Cardiac muscle cell (in vitro differentiated cells and primary cell): ENCODE measurements around the gene TSPAN4. TPM values are rescaled to one million over a fixed set of nuclear protein-coding genes. Genes with fewer than 3 reads are reported as not detected.

Source experiments
- DNase-seq, 2 donors: peaks; one replicate each; pipeline versions ENCODE4 v3.0.0 to v3.0.0-alpha.2; 2010 to 2017; ENCODE audit warnings: low read depth in 1 of 2, low spot score in 1 of 2
- H3K27ac ChIP-seq: fragments of 200-600 bp; sonication (generic); 2 replicates; pipeline ENCODE4 v1.5.1; 2016
- H3K27me3 ChIP-seq: fragments of 200-600 bp; sonication (generic); 2 replicates; pipeline ENCODE4 v1.6.0; 2016; ENCODE audit warnings: control low read depth
- H3K36me3 ChIP-seq: fragments of 200-600 bp; sonication (generic); 2 replicates; pipeline ENCODE4 v1.5.1; 2016; ENCODE audit warnings: control low read depth
- H3K4me1 ChIP-seq: fragments of 200-600 bp; sonication (generic); 2 replicates; pipeline ENCODE4 v1.8.1; 2017; ENCODE audit warnings: low read depth, mild to moderate bottlenecking, mixed run types
- H3K4me3 ChIP-seq: fragments of 200-600 bp; sonication (generic); 2 replicates; pipeline ENCODE4 v1.5.1; 2016; ENCODE audit warnings: mild to moderate bottlenecking
- H3K9me3 ChIP-seq: fragments of 200-600 bp; sonication (generic); 2 replicates; pipeline ENCODE4 v1.5.1; 2017; ENCODE audit warnings: low read depth, mild to moderate bottlenecking, control low read depth
- CTCF ChIP-seq: IDR thresholded peaks from 2 replicates; pipeline ENCODE4 v1.5.1; 2012; ENCODE audit warnings: low read depth, mild to moderate bottlenecking, low read length
- polyA plus RNA-seq: library from polyadenylated mRNA; unstranded; fragments of >200 nt; fragmentation: Nextera tagmentation; extraction: Ambion mirVana; gene quantifications from 2 replicates; pipeline ENCODE4 v1.2.1, GENCODE V29; 2016
- total RNA-seq: library from RNA; depleted of rRNA; stranded (reverse); fragments of >200 nt; gene quantifications from 2 replicates; pipeline ENCODE4 v1.2.3, GENCODE V29; 2016

The TSPAN4 gene
- total and polyA plus RNA-seq, 2 experiments from 2014 or later = 85.3 to 125 TPM

GRCh38 chr11:837990-838307 lies 4.7 kb upstream of the TSPAN4 start:
- no peak overlapping the region for H3K27ac ChIP-seq
- no peak for DNase-seq
- no peaks in the 10 kb centered on the region for H3K9me3 ChIP-seq
- H3K36me3 ChIP-seq = peaks cover 33% of the 10 kb centered on the region
- no peak overlapping the region for H3K4me3 ChIP-seq
- no peaks in the 10 kb centered on the region for H3K27me3 ChIP-seq
- peaks cover 13% of the 10 kb centered on the region for H3K4me1 ChIP-seq
- TF ChIP-seq CTCF = no peak

- Histone ChIP-seq H3K4me1 (peaks cover 15% of the 10 kb centered on the region), H3K27me3 (no peaks in the 10 kb centered on the region), H3K27ac (peak overlapping the region; percentile 54), H3K36me3 (peaks cover 33% of the 10 kb centered on the region), H3K9me3 (no peaks in the 10 kb centered on the region), H3K4me3 (no peak overlapping the region)
- peak in 1 of 2 donors; percentile 46 for DNase-seq
- TF ChIP-seq CTCF = peak; percentile 28
These were observed 4.0 kb upstream of the TSPAN4 start for GRCh38 chr11:838441-839279.

- Histone ChIP-seq H3K27ac (no peak overlapping the region), H3K36me3 (peaks cover 33% of the 10 kb centered on the region), H3K4me1 (peaks cover 17% of the 10 kb centered on the region), H3K4me3 (no peak overlapping the region), H3K9me3 (no peaks in the 10 kb centered on the region), H3K27me3 (no peaks in the 10 kb centered on the region)
- no peak for TF ChIP-seq CTCF
- DNase-seq = no peak
These were observed 3.4 kb upstream of the TSPAN4 start for GRCh38 chr11:839280-839623.

GRCh38 chr11:839875-840617 lies 2.6 kb upstream of the TSPAN4 start:
- no peaks in the 10 kb centered on the region for H3K27me3 ChIP-seq
- H3K9me3 ChIP-seq = no peaks in the 10 kb centered on the region
- H3K4me3 ChIP-seq = no peak overlapping the region
- no peak overlapping the region for H3K27ac ChIP-seq
- H3K4me1 ChIP-seq = peaks cover 24% of the 10 kb centered on the region
- H3K36me3 ChIP-seq = peaks cover 33% of the 10 kb centered on the region
- peak; percentile 45 for TF ChIP-seq CTCF
- no peak for DNase-seq

GRCh38 chr11:841981-842369 lies 677 bp upstream of the TSPAN4 start:
- Histone ChIP-seq H3K4me3 (peak overlapping the region; percentile 98), H3K27me3 (no peaks in the 10 kb centered on the region), H3K9me3 (no peaks in the 10 kb centered on the region), H3K27ac (peak overlapping the region; percentile 99), H3K36me3 (peaks cover 27% of the 10 kb centered on the region), H3K4me1 (peaks cover 28% of the 10 kb centered on the region)
- no peak for DNase-seq
- TF ChIP-seq CTCF = no peak
